Fibroblast of lung (primary cell): ENCODE results near the gene MARVELD1. TPM values are rescaled to one million over a fixed set of nuclear protein-coding genes. Genes with fewer than 3 reads are reported as not detected.

Experiments
- DNase-seq, 2 donors: peaks; one replicate each; pipeline versions ENCODE4 v3.0.0 to v3.0.0-alpha.2; 2010; ENCODE audit warnings: low read depth in 2 of 2
- H2AFZ ChIP-seq: 2 replicates; pipeline ENCODE4 v1.5.1; 2012; ENCODE audit warnings: low read length, control low read depth, inconsistent platforms
- H3K27ac ChIP-seq: 2 replicates; pipeline ENCODE4 v1.5.1; 2011; ENCODE audit warnings: low read length, control low read depth; ENCODE audit not compliant: insufficient read depth
- H3K27me3 ChIP-seq: 2 replicates; pipeline ENCODE4 v1.5.1; 2011; ENCODE audit warnings: mild to moderate bottlenecking, low read length; ENCODE audit not compliant: control insufficient read depth, insufficient read depth
- H3K36me3 ChIP-seq: 2 replicates; pipeline ENCODE4 v1.5.1; 2011; ENCODE audit warnings: low read length; ENCODE audit not compliant: control insufficient read depth, insufficient read depth
- H3K4me1 ChIP-seq: 2 replicates; pipeline ENCODE4 v1.5.1; 2011; ENCODE audit warnings: low read length; ENCODE audit not compliant: control insufficient read depth, insufficient read depth; ENCODE audit errors: extremely low read depth
- H3K4me2 ChIP-seq: 2 replicates; pipeline ENCODE4 v1.5.1; 2011; ENCODE audit warnings: low read length, control low read depth; ENCODE audit not compliant: insufficient read depth; ENCODE audit errors: extremely low read depth
- H3K4me3 ChIP-seq, 4 experiments: fragments of 200-600 bp in 1 of 4; sonication (generic) in 1 of 4; replicated peaks in 1 of 4; 2 replicates each; pipeline ENCODE4 v1.5.1; 2011 to 2016; ENCODE audit warnings: low read length in 4 of 4, low read depth in 3 of 4, mild to moderate bottlenecking in 3 of 4, control low read depth in 2 of 4, inconsistent platforms in 1 of 4, mixed read lengths in 1 of 4; ENCODE audit not compliant: insufficient read depth in 1 of 4; ENCODE audit errors: control extremely low read depth in 1 of 4
- H3K79me2 ChIP-seq: 2 replicates; pipeline ENCODE4 v1.5.1; 2012; ENCODE audit warnings: mild to moderate bottlenecking, low read length, inconsistent platforms; ENCODE audit not compliant: control insufficient read depth, insufficient read depth
- H3K9ac ChIP-seq: 2 replicates; pipeline ENCODE4 v1.5.1; 2011; ENCODE audit warnings: mild to moderate bottlenecking, low read length, control low read depth; ENCODE audit not compliant: insufficient read depth
- H3K9me3 ChIP-seq: 2 replicates; pipeline ENCODE4 v1.5.1; 2012; ENCODE audit warnings: low read depth, low read length; ENCODE audit not compliant: control insufficient read depth, insufficient read depth
- H4K20me1 ChIP-seq: 2 replicates; pipeline ENCODE4 v1.5.1; 2011; ENCODE audit warnings: low read length; ENCODE audit not compliant: control insufficient read depth, insufficient read depth; ENCODE audit errors: extremely low read depth
- CTCF ChIP-seq, 2 donors: IDR thresholded peaks in 1 of 2; conservative IDR thresholded peaks in 1 of 2; 1 replicate in 1 of 2; 2 replicates in 1 of 2; pipeline ENCODE4 v1.5.1; 2011 to 2012; ENCODE audit warnings: low read length in 2 of 2, control low read depth in 1 of 2, inconsistent platforms in 1 of 2, low read depth in 1 of 2, mild to moderate bottlenecking in 1 of 2
- EZH2 ChIP-seq: IDR thresholded peaks from 2 replicates; pipeline ENCODE4 v1.5.1; 2012; ENCODE audit warnings: low read length, control low read depth, mild to moderate bottlenecking; ENCODE audit errors: missing control alignments
- polyA plus RNA-seq, 2 donors: library from polyadenylated mRNA; depleted of rRNA in 1 of 2; stranded (reverse) in 1 of 2; unstranded in 1 of 2; fragments of >200 nt; gene quantifications; 2 replicates each; pipeline ENCODE4 v1.2.1, GENCODE V29; 2011 to 2012; ENCODE audit warnings: missing spikeins in 1 of 2
- total RNA-seq: library from RNA; depleted of rRNA; stranded (reverse); fragments of >200 nt; gene quantifications from 2 replicates; pipeline ENCODE4 v1.2.1, GENCODE V29; 2014

MARVELD1 gene
- total and polyA plus RNA-seq, 2 donors (not counting 1 experiment from before 2014, with no cell fraction given), result 16.3 to 132 TPM

DNA sequence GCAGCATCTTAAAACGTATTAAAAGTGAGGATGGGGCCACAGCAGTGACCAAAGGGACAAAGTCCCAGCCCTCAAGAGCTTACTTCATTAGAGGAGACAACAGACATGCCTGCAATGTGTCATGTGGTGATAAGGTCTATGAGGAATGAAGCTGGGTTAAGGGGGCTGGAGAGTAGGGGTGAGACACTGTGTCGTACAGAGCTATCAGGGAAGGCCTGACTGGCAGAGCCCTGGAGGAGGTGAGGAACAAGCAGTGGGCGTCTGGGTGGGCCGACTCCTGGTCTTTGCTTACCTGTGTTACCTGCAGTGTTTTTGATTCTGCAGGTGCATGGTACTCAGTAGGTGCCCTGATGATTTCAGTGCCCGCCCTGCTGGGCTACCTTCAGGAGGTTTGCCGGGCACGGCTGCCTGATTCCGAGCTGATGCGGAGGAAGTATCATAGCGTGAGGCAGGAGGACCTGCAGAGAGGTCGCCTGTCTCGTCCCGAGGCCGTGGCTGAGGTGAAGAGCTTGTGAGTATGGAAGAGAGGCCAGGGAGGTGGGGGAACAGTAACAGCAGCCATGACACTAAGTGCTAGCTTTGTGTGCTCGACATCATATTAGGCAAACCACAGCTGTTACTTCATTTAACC, 31.0 kb downstream of the MARVELD1 start:
- Histone ChIP-seq H2AFZ (no peak overlapping the region), H3K27ac (no peak overlapping the region), H3K9me3 (no peaks in the 10 kb centered on the region), H3K9ac (no peak overlapping the region), H3K4me2 (no peak overlapping the region), H3K79me2 (peaks cover 10% of the 10 kb centered on the region), H3K4me3 (no peak overlapping the region), H3K36me3 (peaks cover 8% of the 10 kb centered on the region), H3K27me3 (no peaks in the 10 kb centered on the region), H3K4me1 (no peaks in the 10 kb centered on the region), H4K20me1 (no peaks in the 10 kb centered on the region)
- DNase-seq, result no peak
- TF ChIP-seq CTCF (conservative IDR thresholded peaks at IDR 0.05 in 1 of 2, IDR thresholded peaks at IDR 0.05 in 1 of 2; ENCODE audit: low read depth in 1 of 2, low read length in 2 of 2) (no peak), EZH2 (no peak)

- Histone ChIP-seq H2AFZ (no peak overlapping the region), H3K36me3 (peaks cover 12% of the 10 kb centered on the region), H3K27me3 (no peaks in the 10 kb centered on the region), H3K4me1 (no peaks in the 10 kb centered on the region), H3K4me2 (no peak overlapping the region), H3K9me3 (no peaks in the 10 kb centered on the region), H3K27ac (no peak overlapping the region), H3K79me2 (no peaks in the 10 kb centered on the region), H4K20me1 (no peaks in the 10 kb centered on the region), H3K9ac (no peak overlapping the region), H3K4me3 (no peak overlapping the region)
- no peak for DNase-seq
- TF ChIP-seq CTCF (conservative IDR thresholded peaks at IDR 0.05 in 1 of 2, IDR thresholded peaks at IDR 0.05 in 1 of 2; ENCODE audit: low read depth in 1 of 2, low read length in 2 of 2) (no peak), EZH2 (no peak)
Measured at GRCh38 chr10:97747573-97747972, 34.0 kb downstream of the MARVELD1 start.

DNA sequence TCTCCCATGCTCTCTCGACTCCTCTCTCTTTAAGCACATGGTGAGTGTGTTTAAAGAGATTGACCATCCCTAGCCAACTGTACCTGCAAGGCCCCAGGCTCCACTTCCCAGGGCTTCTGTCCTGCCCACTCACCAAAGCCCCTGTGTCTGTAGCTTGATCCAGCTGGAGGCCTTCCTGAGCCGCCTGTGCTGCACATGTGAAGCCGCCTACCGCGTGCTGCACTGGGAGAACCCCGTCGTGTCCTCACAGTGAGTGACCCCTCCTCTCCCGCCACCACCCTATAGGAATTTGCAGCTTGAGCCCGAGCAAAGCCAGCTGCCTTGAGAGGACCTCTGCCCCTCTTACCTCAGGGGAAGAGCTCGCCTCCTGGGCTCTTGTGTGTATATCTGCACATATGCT, 34.6 kb downstream of the MARVELD1 start:
- H3K36me3 ChIP-seq, result peaks cover 12% of the 10 kb centered on the region
- no peak for TF ChIP-seq EZH2
- TF ChIP-seq CTCF (conservative IDR thresholded peaks at IDR 0.05 in 1 of 2, IDR thresholded peaks at IDR 0.05 in 1 of 2; ENCODE audit: low read depth in 1 of 2, low read length in 2 of 2), result no peak

More for the DNA sequence above, 34.6 kb downstream of the MARVELD1 start:
- Histone ChIP-seq H2AFZ (no peak overlapping the region), H3K79me2 (no peaks in the 10 kb centered on the region), H3K4me3 (no peak overlapping the region), H3K9ac (no peak overlapping the region), H3K27ac (no peak overlapping the region), H4K20me1 (no peaks in the 10 kb centered on the region), H3K4me2 (no peak overlapping the region), H3K9me3 (no peaks in the 10 kb centered on the region), H3K4me1 (no peaks in the 10 kb centered on the region), H3K27me3 (no peaks in the 10 kb centered on the region)
- no peak for DNase-seq
